PC-9 (cell line): ENCODE data around the gene COX10.

ENCODE experiments used
- EZH2 ChIP-seq: fragments of 200-600 bp; sonication (generic); IDR thresholded peaks from 2 replicates; pipeline ENCODE4 v1.8.0; 2017; ENCODE audit warnings: antibody characterized with exemption, low read depth
- TF ChIP-seq, protein P1 (sequence below): fragments of 200-600 bp; sonication (generic); conservative IDR thresholded peaks from 2 replicates; pipeline ENCODE4 v1.6.1; 2017; ENCODE audit warnings: mixed run types, antibody characterized with exemption, mild to moderate bottlenecking, moderate library complexity

DNA sequence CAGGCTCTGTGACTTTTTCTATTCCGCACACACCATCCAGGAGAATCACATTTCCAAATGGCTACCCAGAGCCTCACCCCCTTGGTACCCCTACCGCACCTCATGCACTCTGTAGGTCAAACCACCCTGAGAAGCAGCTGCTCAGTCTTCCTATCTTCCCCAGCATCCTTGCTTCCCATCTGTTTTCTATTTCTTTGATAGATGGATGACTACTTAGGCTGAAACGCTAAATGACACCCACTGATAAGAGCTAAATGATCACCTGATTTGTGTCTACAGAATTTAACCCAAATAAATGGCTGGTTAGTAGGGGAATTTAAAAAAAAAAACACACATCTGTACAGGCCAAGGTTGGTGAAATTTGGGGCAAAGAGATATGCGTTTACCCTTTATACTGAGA, 17.6 kb upstream of the COX10 start:
- TF ChIP-seq, protein P1, sequence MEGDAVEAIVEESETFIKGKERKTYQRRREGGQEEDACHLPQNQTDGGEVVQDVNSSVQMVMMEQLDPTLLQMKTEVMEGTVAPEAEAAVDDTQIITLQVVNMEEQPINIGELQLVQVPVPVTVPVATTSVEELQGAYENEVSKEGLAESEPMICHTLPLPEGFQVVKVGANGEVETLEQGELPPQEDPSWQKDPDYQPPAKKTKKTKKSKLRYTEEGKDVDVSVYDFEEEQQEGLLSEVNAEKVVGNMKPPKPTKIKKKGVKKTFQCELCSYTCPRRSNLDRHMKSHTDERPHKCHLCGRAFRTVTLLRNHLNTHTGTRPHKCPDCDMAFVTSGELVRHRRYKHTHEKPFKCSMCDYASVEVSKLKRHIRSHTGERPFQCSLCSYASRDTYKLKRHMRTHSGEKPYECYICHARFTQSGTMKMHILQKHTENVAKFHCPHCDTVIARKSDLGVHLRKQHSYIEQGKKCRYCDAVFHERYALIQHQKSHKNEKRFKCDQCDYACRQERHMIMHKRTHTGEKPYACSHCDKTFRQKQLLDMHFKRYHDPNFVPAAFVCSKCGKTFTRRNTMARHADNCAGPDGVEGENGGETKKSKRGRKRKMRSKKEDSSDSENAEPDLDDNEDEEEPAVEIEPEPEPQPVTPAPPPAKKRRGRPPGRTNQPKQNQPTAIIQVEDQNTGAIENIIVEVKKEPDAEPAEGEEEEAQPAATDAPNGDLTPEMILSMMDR = no peak
- no peak for TF ChIP-seq EZH2
